HG02763 (cell line): ENCODE results near the gene KIF21A.

ENCODE experiments used
- ATAC-seq: cut with Tn5 transposase; IDR thresholded peaks from one replicate; pipeline ENCODE4 v1.9.1; 2021; ENCODE audit warnings: mild to moderate bottlenecking, moderate library complexity; ENCODE audit not compliant: unreplicated experiment

KIF21A gene

GRCh38 chr12:39294715-39295114, 148.2 kb downstream of the KIF21A start:
- no peak for ATAC-seq

GRCh38 chr12:39292125-39292630, 150.7 kb downstream of the KIF21A start:
- no peak for ATAC-seq

- no peak for ATAC-seq
These were observed 155.1 kb downstream of the KIF21A start for GRCh38 chr12:39287817-39288216.

GRCh38 chr12:39287409-39287808, 155.5 kb downstream of the KIF21A start:
- no peak for ATAC-seq

GRCh38 chr12:39278426-39278825, 164.5 kb downstream of the KIF21A start:
- ATAC-seq: no peak

GRCh38 chr12:39277416-39277815, 165.5 kb downstream of the KIF21A start:
- no peak for ATAC-seq

- ATAC-seq: no peak
These were observed 167.1 kb downstream of the KIF21A start for GRCh38 chr12:39275846-39276245.

GRCh38 chr12:39272871-39273655, 169.9 kb downstream of the KIF21A start:
- no peak for ATAC-seq

- no peak for ATAC-seq
These were observed 173.4 kb downstream of the KIF21A start for GRCh38 chr12:39269492-39269891.

- no peak for ATAC-seq
These were observed 175.0 kb downstream of the KIF21A start for GRCh38 chr12:39267886-39268285.

GRCh38 chr12:39252628-39253027, 190.3 kb downstream of the KIF21A start:
- ATAC-seq: no peak
